Kidney (tissue), 14 donors: Measurements from ENCODE around the gene LONRF3. TPM values are rescaled to one million over a fixed set of nuclear protein-coding genes. Genes with fewer than 3 reads are reported as not detected.

ENCODE experiments used
- DNase-seq, 5 donors: peaks; one replicate each; pipeline ENCODE4 v3.0.0-alpha.2; 2013 to 2020
- FAIRE-seq: peaks from 2 replicates; lab custom pipeline; 2012; peaks lifted over from hg19 to GRCh38; lab: Jason Lieb, UNC
- H3K27ac ChIP-seq, 2 donors: one replicate each; pipeline ENCODE4 v1.7.0; 2013; ENCODE audit warnings: low read depth in 2 of 2, low read length in 2 of 2, inconsistent platforms in 1 of 2
- H3K27me3 ChIP-seq: one replicate; pipeline ENCODE4 v1.7.1; 2013; ENCODE audit warnings: low read length, inconsistent platforms; ENCODE audit not compliant: control insufficient read depth, insufficient read depth
- H3K36me3 ChIP-seq, 3 donors: one replicate each; pipeline versions ENCODE4 v1.7.0 to v1.7.1; 2013; ENCODE audit warnings: low read length in 3 of 3, control low read depth in 1 of 3, inconsistent platforms in 1 of 3; ENCODE audit not compliant: insufficient read depth in 3 of 3, control insufficient read depth in 2 of 3
- H3K4me1 ChIP-seq, 3 donors: one replicate each; pipeline versions ENCODE4 v1.7.0 to v1.7.1; 2013; ENCODE audit warnings: low read length in 3 of 3, inconsistent platforms in 1 of 3, low read depth in 1 of 3; ENCODE audit not compliant: control insufficient read depth in 2 of 3, insufficient read depth in 2 of 3
- H3K4me3 ChIP-seq, 3 donors: one replicate each; pipeline versions ENCODE4 v1.7.0 to v1.8.1; 2013; ENCODE audit warnings: low read length in 3 of 3, control low read depth in 1 of 3, inconsistent platforms in 1 of 3
- H3K9ac ChIP-seq, 3 donors: one replicate each; pipeline versions ENCODE4 v1.7.0 to v1.7.1; 2013; ENCODE audit warnings: low read length in 3 of 3, control low read depth in 1 of 3, inconsistent platforms in 1 of 3
- H3K9me3 ChIP-seq, 3 donors: one replicate each; pipeline versions ENCODE4 v1.7.0 to v1.7.1; 2013; ENCODE audit warnings: low read length in 3 of 3, control low read depth in 1 of 3, inconsistent platforms in 1 of 3; ENCODE audit not compliant: control insufficient read depth in 2 of 3, insufficient read depth in 1 of 3
- CTCF ChIP-seq: IDR thresholded peaks from 3 replicates; pipeline ENCODE4 v1.5.1; 2012; ENCODE audit warnings: mild to moderate bottlenecking, moderate library complexity, borderline replicate concordance; ENCODE audit not compliant: insufficient read depth; ENCODE audit errors: extremely low read depth
- intact Hi-C: fragments of 100-400 bp; cut with DNase I; formaldehyde crosslinking; loops from one replicate; pipeline ENCODE4 v1.11.1; 2022
- polyA plus RNA-seq: library from polyadenylated mRNA; stranded (reverse); fragments of 350-450 nt; fragmentation: Illumina TruSeq; extraction: RNeasy Lipid Tissue Mini Kit (QIAGEN cat#74804); gene quantifications from one replicate; pipeline ENCODE4 v1.2.3, GENCODE V29; 2014; ENCODE audit warnings: low read depth, low replicate concordance; ENCODE audit not compliant: insufficient read depth
- total RNA-seq: library from RNA; stranded (reverse); fragmentation: NEBNext Ultra II Directional; extraction: Animal tissue kit (Norgen Biotek cat#: 25700); gene quantifications from one replicate; pipeline ENCODE4 v1.2.1, GENCODE V29; 2021
- donor health status: control.
- donor health status: control.
- donor health status: control.
- donor health status: control.
- donor health status: control.
- donor health status: DM: yes; HTN: yes; CAD: no.
- donor health status: Normal renal cell carcinoma (clear cell type).

The LONRF3 gene
- total and polyA plus RNA-seq, 2 donors from 2014 or later = 0.67 to 5.5 TPM

- Histone ChIP-seq H3K9me3 (no peaks in the 10 kb centered on the region), H3K4me3 (no peak overlapping the region), H3K9ac (no peak overlapping the region), H3K27ac (no peak overlapping the region), H3K27me3 (no peaks in the 10 kb centered on the region), H3K36me3 (peaks cover 0 to 19% (median 4%) of the 10 kb centered on the region in 3 donors), H3K4me1 (no peaks in the 10 kb centered on the region)
- TF ChIP-seq CTCF = no peak
- no peak for DNase-seq
- intact Hi-C loops = no loop called here
- FAIRE-seq = no peak
Measured at GRCh38 chrX:119010491-119010890, 36.1 kb downstream of the LONRF3 start.

- no peak overlapping the region for H3K4me3 ChIP-seq
- no peak for TF ChIP-seq CTCF
- H3K36me3 ChIP-seq = peaks cover 0 to 27% (median 4%) of the 10 kb centered on the region in 3 donors
- no peak overlapping the region for H3K27ac ChIP-seq
- no peak overlapping the region for H3K9ac ChIP-seq
- H3K4me1 ChIP-seq = no peaks in the 10 kb centered on the region
- FAIRE-seq = no peak
- H3K9me3 ChIP-seq = no peaks in the 10 kb centered on the region
- DNase-seq = no peak
- H3K27me3 ChIP-seq = no peaks in the 10 kb centered on the region
- intact Hi-C loops = no loop called here
Measured at GRCh38 chrX:119013164-119013563, 38.7 kb downstream of the LONRF3 start.

- Histone ChIP-seq H3K4me3 (no peak overlapping the region), H3K27me3 (no peaks in the 10 kb centered on the region), H3K27ac (no peak overlapping the region), H3K9me3 (no peaks in the 10 kb centered on the region), H3K36me3 (peaks cover 0 to 20% (median 0%) of the 10 kb centered on the region in 3 donors), H3K4me1 (no peaks in the 10 kb centered on the region), H3K9ac (no peak overlapping the region)
- no peak for TF ChIP-seq CTCF
- intact Hi-C loops = no loop called here
- FAIRE-seq = peak; percentile 45
- DNase-seq = peak in 2 of 5 donors; percentile 26 to 86
Measured at GRCh38 chrX:119015407-119016237, 41.2 kb downstream of the LONRF3 start.
